ENCODE results near the gene KCNH4.

Gene KCNH4

GRCh38 chr17:42132941-42133340 is 48.0 kb downstream of the KCNH4 start:
- no peak overlapping the region for H3K4me3 ChIP-seq (ENCODE audit: low read depth, low read length)
- TF ChIP-seq CTCF (IDR thresholded peaks at IDR 0.05; ENCODE audit: low read depth, low read length, missing control alignments) = no peak
- peak overlapping the region; percentile 5 for H3K27ac ChIP-seq
- peaks cover 20% of the 10 kb centered on the region for H3K36me3 ChIP-seq (replicated peaks)
- H3K27me3 ChIP-seq (replicated peaks) = no peaks in the 10 kb centered on the region
- DNase-seq = peak; percentile 58
- in situ Hi-C loops (cut with HindIII; ENCODE audit: low pct_ligation_motif_present, low sequenced_read_pairs) = no loop called here

- DNase-seq = no peak
- H3K27me3 ChIP-seq (replicated peaks) = no peaks in the 10 kb centered on the region
- TF ChIP-seq CTCF (IDR thresholded peaks at IDR 0.05; ENCODE audit: low read depth, low read length, missing control alignments) = no peak
- peak overlapping the region; percentile 11 for H3K27ac ChIP-seq
- peaks cover 22% of the 10 kb centered on the region for H3K36me3 ChIP-seq (replicated peaks)
- in situ Hi-C loops (cut with HindIII; ENCODE audit: low pct_ligation_motif_present, low sequenced_read_pairs) = no loop called here
- H3K4me3 ChIP-seq (ENCODE audit: low read depth, low read length) = no peak overlapping the region
Observed at GRCh38 chr17:42131981-42132432, 48.9 kb downstream of the KCNH4 start.

- H3K4me3 ChIP-seq (ENCODE audit: low read depth, low read length) = no peak overlapping the region
- no peak for TF ChIP-seq CTCF (IDR thresholded peaks at IDR 0.05; ENCODE audit: low read depth, low read length, missing control alignments)
- in situ Hi-C loops (cut with HindIII; ENCODE audit: low pct_ligation_motif_present, low sequenced_read_pairs) = no loop called here
- H3K36me3 ChIP-seq (replicated peaks) = peaks cover 27% of the 10 kb centered on the region
- no peaks in the 10 kb centered on the region for H3K27me3 ChIP-seq (replicated peaks)
- H3K27ac ChIP-seq = no peak overlapping the region
- DNase-seq = no peak
Observed at GRCh38 chr17:42131232-42131631, 49.7 kb downstream of the KCNH4 start.

- in situ Hi-C loops (cut with HindIII; ENCODE audit: low pct_ligation_motif_present, low sequenced_read_pairs) = no loop called here
- no peak for DNase-seq
- H3K27ac ChIP-seq = no peak overlapping the region
Observed at GRCh38 chr17:42130310-42130936, 50.5 kb downstream of the KCNH4 start.

GRCh38 chr17:42129109-42129837 is 51.7 kb downstream of the KCNH4 start:
- Histone ChIP-seq H3K36me3 (replicated peaks) (peaks cover 43% of the 10 kb centered on the region), H3K4me3 (ENCODE audit: low read depth, low read length) (no peak overlapping the region), H3K27ac (no peak overlapping the region), H3K27me3 (replicated peaks) (no peaks in the 10 kb centered on the region)
- in situ Hi-C loops (cut with HindIII; ENCODE audit: low pct_ligation_motif_present, low sequenced_read_pairs) = no loop called here
- no peak for TF ChIP-seq CTCF (IDR thresholded peaks at IDR 0.05; ENCODE audit: low read depth, low read length, missing control alignments)
- DNase-seq = no peak

More at GRCh38 chr17:42130310-42130936, 50.5 kb downstream of the KCNH4 start:
- Histone ChIP-seq H3K4me3 (ENCODE audit: low read depth, low read length) (no peak overlapping the region), H3K27me3 (replicated peaks) (no peaks in the 10 kb centered on the region), H3K36me3 (replicated peaks) (peaks cover 35% of the 10 kb centered on the region)
- no peak for TF ChIP-seq CTCF (IDR thresholded peaks at IDR 0.05; ENCODE audit: low read depth, low read length, missing control alignments)

Data from brain microvascular endothelial cell (primary cell).